Measurements from ENCODE around the gene SCN1B.

SCN1B gene

DNA sequence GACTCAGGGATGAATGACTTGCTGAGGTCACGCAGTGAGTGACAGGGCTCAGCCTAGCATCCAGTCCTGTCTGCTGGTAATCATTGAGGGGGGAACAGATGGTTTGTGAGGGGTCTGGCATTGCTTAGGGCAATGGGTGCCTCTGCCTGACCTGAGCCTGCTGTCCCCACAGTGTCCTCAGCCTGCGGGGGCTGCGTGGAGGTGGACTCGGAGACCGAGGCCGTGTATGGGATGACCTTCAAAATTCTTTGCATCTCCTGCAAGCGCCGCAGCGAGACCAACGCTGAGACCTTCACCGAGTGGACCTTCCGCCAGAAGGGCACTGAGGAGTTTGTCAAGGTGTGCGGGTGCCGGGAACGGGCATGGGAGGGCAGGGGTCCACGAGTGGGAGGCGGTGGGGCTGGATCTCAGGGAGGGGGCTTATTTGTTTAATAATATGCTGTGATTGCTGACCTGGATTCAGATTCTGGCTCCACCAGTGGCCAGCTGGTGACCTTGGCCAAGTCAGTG lies 2.1 kb downstream of the SCN1B start:
- no peak for DNase-seq (ENCODE audit: low spot score)
- TF ChIP-seq, protein P1, sequence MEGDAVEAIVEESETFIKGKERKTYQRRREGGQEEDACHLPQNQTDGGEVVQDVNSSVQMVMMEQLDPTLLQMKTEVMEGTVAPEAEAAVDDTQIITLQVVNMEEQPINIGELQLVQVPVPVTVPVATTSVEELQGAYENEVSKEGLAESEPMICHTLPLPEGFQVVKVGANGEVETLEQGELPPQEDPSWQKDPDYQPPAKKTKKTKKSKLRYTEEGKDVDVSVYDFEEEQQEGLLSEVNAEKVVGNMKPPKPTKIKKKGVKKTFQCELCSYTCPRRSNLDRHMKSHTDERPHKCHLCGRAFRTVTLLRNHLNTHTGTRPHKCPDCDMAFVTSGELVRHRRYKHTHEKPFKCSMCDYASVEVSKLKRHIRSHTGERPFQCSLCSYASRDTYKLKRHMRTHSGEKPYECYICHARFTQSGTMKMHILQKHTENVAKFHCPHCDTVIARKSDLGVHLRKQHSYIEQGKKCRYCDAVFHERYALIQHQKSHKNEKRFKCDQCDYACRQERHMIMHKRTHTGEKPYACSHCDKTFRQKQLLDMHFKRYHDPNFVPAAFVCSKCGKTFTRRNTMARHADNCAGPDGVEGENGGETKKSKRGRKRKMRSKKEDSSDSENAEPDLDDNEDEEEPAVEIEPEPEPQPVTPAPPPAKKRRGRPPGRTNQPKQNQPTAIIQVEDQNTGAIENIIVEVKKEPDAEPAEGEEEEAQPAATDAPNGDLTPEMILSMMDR (IDR thresholded peaks at IDR 0.05; ENCODE audit: extremely low read depth, missing control alignments) = no peak

DNA sequence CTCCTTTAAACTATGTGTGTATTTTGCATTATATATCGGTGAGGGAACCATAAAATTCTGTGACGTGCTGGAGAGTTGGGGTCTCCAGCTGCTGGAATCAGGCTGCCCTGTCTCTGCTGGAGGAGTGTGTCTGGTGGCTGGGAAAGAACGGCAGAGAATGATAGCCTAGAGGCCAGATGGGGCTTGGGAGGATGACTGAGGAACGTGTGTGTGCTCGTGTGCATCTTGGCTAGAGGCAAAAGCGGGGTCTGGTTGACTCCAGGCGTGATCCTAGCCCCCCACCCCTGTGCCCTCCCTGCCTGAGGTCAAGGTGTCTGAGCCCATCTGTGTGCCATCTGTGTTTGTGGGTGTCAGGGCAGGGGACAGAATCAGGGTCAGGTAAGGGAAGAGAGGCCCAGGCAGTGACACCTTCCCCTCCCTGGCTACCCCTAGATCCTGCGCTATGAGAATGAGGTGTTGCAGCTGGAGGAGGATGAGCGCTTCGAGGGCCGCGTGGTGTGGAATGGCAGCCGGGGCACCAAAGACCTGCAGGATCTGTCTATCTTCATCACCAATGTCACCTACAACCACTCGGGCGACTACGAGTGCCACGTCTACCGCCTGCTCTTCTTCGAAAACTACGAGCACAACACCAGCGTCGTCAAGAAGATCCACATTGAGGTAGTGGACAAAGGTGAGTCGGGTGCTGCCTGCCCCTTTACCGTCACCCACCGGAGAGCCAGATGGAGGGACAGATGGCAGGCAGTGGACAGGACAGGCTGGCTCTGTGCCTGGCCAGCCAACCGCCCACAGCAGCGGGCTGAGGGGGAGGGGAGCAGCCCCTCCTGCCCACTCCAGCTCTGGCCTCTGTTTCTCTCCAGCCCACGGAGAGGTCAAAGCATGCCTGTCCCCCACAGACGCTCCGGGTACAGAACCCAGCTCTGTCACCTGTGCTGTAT lies 3.1 kb downstream of the SCN1B start:
- DNase-seq (ENCODE audit: low spot score) = no peak
- TF ChIP-seq, protein P1 (IDR thresholded peaks at IDR 0.05; ENCODE audit: extremely low read depth, missing control alignments) = no peak

DNA sequence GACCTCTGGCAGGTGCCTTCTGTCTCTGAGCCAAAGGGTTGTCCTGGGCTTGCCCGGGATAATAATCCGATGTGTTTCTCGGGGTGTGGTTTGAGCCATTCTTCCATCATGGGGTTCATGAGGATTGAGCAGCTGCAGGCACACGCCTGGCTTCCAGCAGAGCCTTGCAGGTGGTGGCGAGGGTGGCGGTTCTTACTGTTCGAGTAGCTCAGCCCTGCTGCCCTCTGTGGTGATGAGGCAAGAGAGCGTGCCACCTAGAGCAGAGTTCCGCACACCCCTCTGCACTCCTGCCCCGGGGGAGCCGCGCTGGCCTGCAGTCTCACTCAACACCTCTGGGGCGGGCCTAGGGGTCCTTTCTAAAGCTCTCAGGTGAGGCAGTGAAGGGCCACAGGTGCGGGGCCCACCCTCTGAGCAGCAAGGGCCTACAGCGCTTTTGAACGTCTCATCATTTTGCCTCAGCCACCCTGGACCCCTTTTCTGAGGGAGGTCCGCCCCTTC lies 3.8 kb downstream of the SCN1B start:
- TF ChIP-seq, protein P1 (IDR thresholded peaks at IDR 0.05; ENCODE audit: extremely low read depth, missing control alignments) = no peak
- DNase-seq (ENCODE audit: low spot score) = no peak

DNA sequence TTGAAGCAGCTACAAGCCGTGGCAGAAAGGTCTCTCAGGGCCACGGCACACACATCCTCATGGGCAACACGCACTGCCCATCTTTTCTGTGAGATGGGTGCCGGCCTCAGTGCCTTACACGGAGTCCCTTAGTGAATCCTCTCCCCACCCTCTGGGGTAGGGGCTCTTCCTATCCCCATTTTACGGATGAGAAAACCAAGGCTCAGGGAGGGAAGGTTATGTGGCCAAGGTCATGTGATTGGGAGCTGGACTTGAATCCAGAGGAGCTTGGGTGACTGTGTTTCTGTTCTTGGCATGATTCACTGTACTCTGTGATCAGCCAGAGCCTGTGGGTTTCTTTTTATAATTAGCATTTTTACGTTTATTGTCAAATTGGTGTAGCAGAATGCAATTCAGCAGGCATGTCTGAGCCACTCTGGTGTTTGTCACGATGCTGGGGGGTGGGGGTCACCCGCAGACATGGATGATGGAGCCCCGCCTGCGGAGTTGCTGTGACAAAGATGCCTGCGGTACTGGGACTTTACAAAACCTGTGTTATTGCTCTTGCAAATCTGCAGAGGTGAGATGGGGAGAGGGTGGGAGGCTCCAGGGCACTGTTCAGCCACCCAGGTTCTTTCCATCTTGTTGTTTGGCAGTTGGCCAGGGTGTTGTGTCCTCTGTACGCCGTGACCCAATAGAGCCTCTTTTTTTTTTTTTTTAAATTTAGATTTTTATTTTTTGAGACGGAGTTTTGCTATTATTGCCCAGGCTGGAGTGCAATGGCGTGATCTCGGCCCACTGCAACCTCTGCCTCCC lies 4.5 kb downstream of the SCN1B start:
- TF ChIP-seq, protein P1 (IDR thresholded peaks at IDR 0.05; ENCODE audit: extremely low read depth, missing control alignments) = no peak
- DNase-seq (ENCODE audit: low spot score) = no peak

DNA sequence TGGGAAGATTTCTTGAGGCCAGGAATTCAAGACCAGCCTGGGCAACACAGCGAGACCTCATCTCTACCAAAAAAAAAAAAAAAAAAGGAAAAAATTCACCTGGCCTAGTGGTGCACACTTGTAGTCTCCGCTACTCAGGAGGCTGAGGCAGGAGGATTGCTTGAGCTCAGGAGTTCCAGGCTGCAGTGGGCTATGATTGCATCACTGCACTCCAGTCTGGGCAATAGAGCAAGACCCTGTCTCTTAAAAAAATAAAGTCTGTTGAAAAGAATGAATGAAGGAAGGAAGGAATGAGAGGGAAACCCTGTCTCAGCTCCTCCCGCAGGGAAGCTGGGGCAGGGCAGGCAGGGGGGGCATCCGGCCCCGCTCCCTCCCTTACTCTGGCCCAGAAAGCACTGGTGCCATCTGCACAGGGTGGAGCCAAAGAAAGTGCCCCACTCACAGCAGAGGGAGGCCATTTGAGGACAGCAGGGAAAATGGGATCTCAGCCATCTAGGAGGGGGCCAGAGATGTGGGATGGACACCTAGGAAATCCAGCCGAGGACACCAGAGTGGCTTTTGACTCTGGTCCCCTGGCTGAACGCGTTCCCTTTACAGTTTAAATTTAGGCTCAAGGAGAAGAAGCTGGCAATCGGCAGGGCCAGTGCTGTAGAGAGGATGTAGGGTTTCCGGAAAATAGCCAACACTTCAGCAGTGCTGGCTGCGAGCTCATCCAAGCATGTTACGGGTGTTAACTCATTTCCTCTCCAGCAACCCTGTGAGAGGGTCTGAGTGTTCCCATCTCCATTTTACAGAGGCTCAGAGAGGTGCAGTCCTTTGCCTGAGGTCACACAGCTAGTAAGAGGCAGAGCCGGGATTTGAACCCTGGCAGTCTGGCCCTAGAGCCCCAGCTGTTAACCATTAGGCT lies 7.7 kb downstream of the SCN1B start:
- DNase-seq (ENCODE audit: low spot score) = no peak
- TF ChIP-seq, protein P1 (IDR thresholded peaks at IDR 0.05; ENCODE audit: extremely low read depth, missing control alignments) = no peak

DNA sequence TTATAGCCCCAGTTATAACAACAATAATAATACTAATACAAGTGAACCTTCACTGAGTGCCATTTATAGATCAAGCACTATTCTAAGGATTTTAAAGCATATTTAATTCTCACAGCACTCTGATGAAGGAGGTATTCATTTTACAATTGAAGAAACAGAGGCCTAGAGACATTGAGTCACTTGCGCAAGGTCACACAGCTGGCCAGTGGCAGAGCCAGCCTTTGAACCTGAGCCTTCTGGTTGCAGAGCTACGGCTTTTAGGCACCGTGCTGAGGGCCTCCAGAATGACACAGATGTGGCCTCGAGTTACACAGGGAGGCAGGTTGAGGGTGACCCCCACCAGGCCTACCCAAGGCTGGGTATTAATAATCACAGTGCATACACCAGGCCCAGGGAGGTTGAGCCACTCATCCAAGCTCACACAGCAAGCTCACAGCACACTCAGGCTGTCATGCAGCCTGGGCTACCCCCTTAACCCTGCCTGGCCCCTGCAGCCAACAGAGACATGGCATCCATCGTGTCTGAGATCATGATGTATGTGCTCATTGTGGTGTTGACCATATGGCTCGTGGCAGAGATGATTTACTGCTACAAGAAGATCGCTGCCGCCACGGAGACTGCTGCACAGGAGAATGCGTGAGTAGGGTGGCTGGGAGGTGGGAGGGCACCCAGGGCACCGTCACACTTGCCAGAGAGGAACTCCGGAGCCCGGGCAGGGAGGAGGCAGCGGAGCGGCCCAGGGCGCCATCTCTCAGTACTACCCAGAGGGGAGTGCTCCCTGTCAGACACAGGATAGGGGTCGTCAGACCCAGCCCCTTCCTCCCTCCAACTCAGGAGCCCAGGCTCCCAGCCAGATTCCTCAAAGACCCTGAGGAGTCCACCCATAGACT lies 8.6 kb downstream of the SCN1B start:
- TF ChIP-seq, protein P1 (IDR thresholded peaks at IDR 0.05; ENCODE audit: extremely low read depth, missing control alignments) = no peak
- DNase-seq (ENCODE audit: low spot score) = no peak

All from GM20000 (cell line).